Esophagus (tissue), 2 donors: ENCODE data around the gene SNX9. TPM values are rescaled to one million over a fixed set of nuclear protein-coding genes. Genes with fewer than 3 reads are reported as not detected.

Experiments
- H3K27ac ChIP-seq, 2 donors: one replicate each; pipeline ENCODE4 v1.5.1; 2013; ENCODE audit warnings: low read depth in 2 of 2, mild to moderate bottlenecking in 2 of 2, inconsistent platforms in 1 of 2, low read length in 1 of 2, moderate library complexity in 1 of 2
- H3K27me3 ChIP-seq, 2 donors: one replicate each; pipeline ENCODE4 v1.6.1; 2013; ENCODE audit warnings: low read length in 2 of 2, control low read depth in 1 of 2, mild to moderate bottlenecking in 1 of 2; ENCODE audit not compliant: insufficient read depth in 2 of 2, control insufficient read depth in 1 of 2
- H3K36me3 ChIP-seq, 2 donors: one replicate each; pipeline ENCODE4 v1.6.1; 2013; ENCODE audit warnings: low read length in 1 of 2; ENCODE audit not compliant: control insufficient read depth in 2 of 2, insufficient read depth in 2 of 2
- H3K4me1 ChIP-seq, 2 donors: one replicate each; pipeline ENCODE4 v1.6.1; 2013; ENCODE audit warnings: low read length in 1 of 2; ENCODE audit not compliant: control insufficient read depth in 2 of 2, insufficient read depth in 2 of 2
- H3K4me3 ChIP-seq, 2 donors: one replicate each; pipeline ENCODE4 v1.5.1; 2013; ENCODE audit warnings: low read length in 2 of 2, mild to moderate bottlenecking in 2 of 2, low read depth in 1 of 2, moderate library complexity in 1 of 2
- H3K9me3 ChIP-seq, 2 donors: one replicate each; pipeline ENCODE4 v1.6.1; 2013; ENCODE audit warnings: mild to moderate bottlenecking in 2 of 2, low read depth in 1 of 2, low read length in 1 of 2, moderate library complexity in 1 of 2; ENCODE audit not compliant: control insufficient read depth in 2 of 2, insufficient read depth in 1 of 2
- WGBS, 2 donors: extraction: QIAGEN DNeasy Blood & Tissue Kit; methylation state at CpG; one replicate each; pipeline ENCODE4 v1.1.7; 2013; 5-methylcytosine and 5-hydroxymethylcytosine counted together
- polyA plus RNA-seq, 2 donors: library from polyadenylated mRNA; stranded (reverse); fragments of 200-250 nt; gene quantifications; one replicate each; pipeline ENCODE4 v1.2.3, GENCODE V29; 2013
- donor health status: healthy with polysubstance abuse.
- donor health status: Bipolar disorder and iron deficiency.

Gene SNX9
- polyA plus RNA-seq, 2 donors: 27.8 to 78.0 TPM

GRCh38 chr6:157906537-157907061, 83.6 kb downstream of the SNX9 start:
- Histone ChIP-seq H3K9me3 (no peaks in the 10 kb centered on the region), H3K4me3 (no peak overlapping the region), H3K27me3 (no peaks in the 10 kb centered on the region), H3K27ac (no peak overlapping the region), H3K36me3 (peaks cover 8 to 27% of the 10 kb centered on the region in 2 donors), H3K4me1 (no peaks in the 10 kb centered on the region)
- 75 to 80% methylated on average over 2 of the region's 2 CpGs for WGBS, 2 donors

GRCh38 chr6:157907651-157908050, 84.6 kb downstream of the SNX9 start:
- Histone ChIP-seq H3K27ac (no peak overlapping the region), H3K9me3 (no peaks in the 10 kb centered on the region), H3K4me1 (no peaks in the 10 kb centered on the region), H3K27me3 (no peaks in the 10 kb centered on the region), H3K36me3 (peaks cover 8 to 24% of the 10 kb centered on the region in 2 donors), H3K4me3 (no peak overlapping the region)
- WGBS, 2 donors: 90 to 91% methylated on average over 7 of the region's 7 CpGs

GRCh38 chr6:157908369-157909281, 85.6 kb downstream of the SNX9 start:
- Histone ChIP-seq H3K36me3 (peaks cover 8 to 22% of the 10 kb centered on the region in 2 donors), H3K27ac (no peak overlapping the region), H3K27me3 (no peaks in the 10 kb centered on the region), H3K4me1 (no peaks in the 10 kb centered on the region), H3K4me3 (no peak overlapping the region), H3K9me3 (no peaks in the 10 kb centered on the region)
- WGBS, 2 donors: 78 to 86% methylated on average over 7 of the region's 7 CpGs

GRCh38 chr6:157909282-157909664, 86.2 kb downstream of the SNX9 start:
- no peaks in the 10 kb centered on the region for H3K4me1 ChIP-seq
- peaks cover 8 to 20% of the 10 kb centered on the region in 2 donors for H3K36me3 ChIP-seq
- WGBS, 2 donors: 86 to 92% methylated on average over 3 of the region's 3 CpGs
- H3K27me3 ChIP-seq: no peaks in the 10 kb centered on the region
- no peak overlapping the region for H3K27ac ChIP-seq
- no peaks in the 10 kb centered on the region for H3K9me3 ChIP-seq
- H3K4me3 ChIP-seq: no peak overlapping the region

- Histone ChIP-seq H3K9me3 (no peaks in the 10 kb centered on the region), H3K36me3 (peaks cover 8 to 18% of the 10 kb centered on the region in 2 donors), H3K4me3 (no peak overlapping the region), H3K27ac (no peak overlapping the region), H3K27me3 (no peaks in the 10 kb centered on the region), H3K4me1 (no peaks in the 10 kb centered on the region)
- WGBS, 2 donors: 84 to 85% methylated on average over 9 of the region's 9 CpGs
Measured at GRCh38 chr6:157911278-157911677, 88.2 kb downstream of the SNX9 start.

GRCh38 chr6:157911786-157912185, 88.7 kb downstream of the SNX9 start:
- 71 to 77% methylated on average over 5 of the region's 5 CpGs for WGBS, 2 donors
- Histone ChIP-seq H3K36me3 (peaks cover 8 to 18% of the 10 kb centered on the region in 2 donors), H3K27ac (no peak overlapping the region), H3K9me3 (no peaks in the 10 kb centered on the region), H3K4me1 (no peaks in the 10 kb centered on the region), H3K4me3 (no peak overlapping the region), H3K27me3 (no peaks in the 10 kb centered on the region)

- Histone ChIP-seq H3K4me3 (no peak overlapping the region), H3K27me3 (no peaks in the 10 kb centered on the region), H3K4me1 (no peaks in the 10 kb centered on the region), H3K9me3 (no peaks in the 10 kb centered on the region), H3K36me3 (peaks cover 8 to 18% of the 10 kb centered on the region in 2 donors), H3K27ac (no peak overlapping the region)
- 57 to 60% methylated on average over 6 of the region's 6 CpGs for WGBS, 2 donors
Measured at GRCh38 chr6:157912326-157912725, 89.3 kb downstream of the SNX9 start.

- 74 to 84% methylated on average over 4 of the region's 4 CpGs for WGBS, 2 donors
- Histone ChIP-seq H3K27me3 (no peaks in the 10 kb centered on the region), H3K36me3 (peaks cover 0 to 16% of the 10 kb centered on the region in 2 donors), H3K4me1 (no peaks in the 10 kb centered on the region), H3K4me3 (no peak overlapping the region), H3K9me3 (no peaks in the 10 kb centered on the region), H3K27ac (no peak overlapping the region)
Measured at GRCh38 chr6:157921685-157922367, 98.8 kb downstream of the SNX9 start.

GRCh38 chr6:157925771-157926170, 102.7 kb downstream of the SNX9 start:
- Histone ChIP-seq H3K27me3 (no peaks in the 10 kb centered on the region), H3K27ac (no peak overlapping the region), H3K4me1 (no peaks in the 10 kb centered on the region), H3K4me3 (no peak overlapping the region), H3K36me3 (peaks cover 2 to 19% of the 10 kb centered on the region in 2 donors), H3K9me3 (no peaks in the 10 kb centered on the region)
- WGBS, 2 donors: 92 to 97% methylated on average over 2 of the region's 2 CpGs
